ENCODE data around the gene ATG101. TPM values are rescaled to one million over a fixed set of nuclear protein-coding genes. Genes with fewer than 3 reads are reported as not detected.

Gene ATG101, protein sequence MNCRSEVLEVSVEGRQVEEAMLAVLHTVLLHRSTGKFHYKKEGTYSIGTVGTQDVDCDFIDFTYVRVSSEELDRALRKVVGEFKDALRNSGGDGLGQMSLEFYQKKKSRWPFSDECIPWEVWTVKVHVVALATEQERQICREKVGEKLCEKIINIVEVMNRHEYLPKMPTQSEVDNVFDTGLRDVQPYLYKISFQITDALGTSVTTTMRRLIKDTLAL
- 25.0 TPM for total RNA-seq

DNA sequence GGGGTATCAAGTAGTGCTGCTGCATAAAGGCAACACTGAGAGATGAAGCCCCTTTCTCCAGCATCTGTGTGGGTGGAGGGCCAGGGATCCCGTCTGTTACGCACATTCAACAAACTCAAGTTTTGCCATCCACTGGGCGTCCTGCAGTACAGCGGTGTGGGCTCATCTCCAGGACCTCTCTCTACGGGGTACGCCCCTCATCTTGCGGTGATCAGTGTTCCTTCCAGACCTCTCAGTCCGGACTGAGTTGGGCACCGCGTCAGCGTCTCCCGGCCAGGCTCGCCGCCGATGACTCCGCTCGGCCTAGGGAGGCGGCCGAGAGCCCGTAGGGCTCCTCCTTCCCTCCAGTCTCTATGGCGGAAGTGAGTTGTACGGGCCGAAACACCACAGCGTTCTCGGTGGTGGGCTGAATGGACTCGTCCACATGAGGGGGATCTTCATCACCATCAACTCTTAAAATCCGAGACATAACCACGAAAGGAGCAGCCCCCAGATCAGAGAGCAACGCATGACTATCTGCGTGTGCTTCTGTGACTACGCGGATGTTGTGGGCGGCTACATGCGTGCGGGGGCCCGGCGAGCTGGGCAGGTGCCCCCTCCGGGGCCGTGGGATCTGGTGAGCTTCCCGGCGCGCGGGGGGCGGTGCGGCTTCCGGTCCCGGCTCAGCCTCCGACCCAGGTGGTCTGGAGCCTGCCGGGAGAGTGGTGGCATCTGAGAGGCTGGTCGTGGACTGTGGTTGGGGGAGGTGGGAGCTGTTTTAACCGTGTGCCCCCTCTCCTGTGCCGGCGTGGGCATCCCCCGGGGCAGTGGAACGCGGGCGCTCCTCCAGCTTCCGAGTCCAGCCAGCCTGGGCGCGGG is at the start of gene ATG101:
Gene ATG101 (plus strand): TSS at position 652 of the 858 bp plus-strand sequence. CDS start 3,673 bp downstream, outside the sequence.

DNA sequence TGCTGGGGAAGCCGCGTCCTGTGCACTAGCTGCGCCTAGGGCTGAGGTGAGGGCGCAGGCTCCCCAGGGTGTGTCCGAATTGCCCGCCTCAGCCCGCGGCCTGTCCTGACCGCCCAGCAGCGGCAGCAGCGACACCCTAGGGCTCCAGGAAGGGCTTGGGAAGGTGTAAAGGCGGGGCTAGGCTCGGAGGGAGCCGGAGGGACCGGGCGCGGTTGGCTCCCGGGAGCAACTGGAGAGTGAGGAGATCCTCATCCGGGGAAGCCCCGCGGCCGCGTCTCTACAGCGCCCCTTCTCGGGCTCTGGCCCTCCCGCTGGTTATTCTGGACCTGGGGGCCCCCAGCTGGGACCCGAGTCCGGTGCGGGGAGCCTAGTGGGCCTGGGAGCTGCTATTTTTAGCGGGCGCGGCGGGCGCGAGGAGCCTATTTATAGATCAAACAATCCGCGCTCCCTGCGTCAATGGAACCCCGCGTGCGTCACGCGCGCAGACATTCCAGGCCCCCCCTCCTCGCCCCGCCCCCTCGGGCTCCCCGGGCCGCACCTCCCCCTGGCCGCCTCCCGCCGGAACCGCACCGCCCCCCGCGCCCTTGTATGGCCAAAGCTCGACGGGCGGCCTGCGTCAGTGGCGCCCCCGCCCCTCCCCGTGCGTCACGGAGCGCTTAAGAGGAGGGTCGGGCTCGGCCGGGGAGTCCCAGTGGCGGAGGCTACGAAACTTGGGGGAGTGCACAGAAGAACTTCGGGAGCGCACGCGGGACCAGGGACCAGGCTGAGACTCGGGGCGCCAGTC is 18.8 kb upstream of the ATG101 start, which contains the start of gene NR4A1:
Gene NR4A1 (plus strand): TSS at position 685 of the 784 bp plus-strand sequence. CDS start 2,887 bp downstream, outside the sequence.

DNA sequence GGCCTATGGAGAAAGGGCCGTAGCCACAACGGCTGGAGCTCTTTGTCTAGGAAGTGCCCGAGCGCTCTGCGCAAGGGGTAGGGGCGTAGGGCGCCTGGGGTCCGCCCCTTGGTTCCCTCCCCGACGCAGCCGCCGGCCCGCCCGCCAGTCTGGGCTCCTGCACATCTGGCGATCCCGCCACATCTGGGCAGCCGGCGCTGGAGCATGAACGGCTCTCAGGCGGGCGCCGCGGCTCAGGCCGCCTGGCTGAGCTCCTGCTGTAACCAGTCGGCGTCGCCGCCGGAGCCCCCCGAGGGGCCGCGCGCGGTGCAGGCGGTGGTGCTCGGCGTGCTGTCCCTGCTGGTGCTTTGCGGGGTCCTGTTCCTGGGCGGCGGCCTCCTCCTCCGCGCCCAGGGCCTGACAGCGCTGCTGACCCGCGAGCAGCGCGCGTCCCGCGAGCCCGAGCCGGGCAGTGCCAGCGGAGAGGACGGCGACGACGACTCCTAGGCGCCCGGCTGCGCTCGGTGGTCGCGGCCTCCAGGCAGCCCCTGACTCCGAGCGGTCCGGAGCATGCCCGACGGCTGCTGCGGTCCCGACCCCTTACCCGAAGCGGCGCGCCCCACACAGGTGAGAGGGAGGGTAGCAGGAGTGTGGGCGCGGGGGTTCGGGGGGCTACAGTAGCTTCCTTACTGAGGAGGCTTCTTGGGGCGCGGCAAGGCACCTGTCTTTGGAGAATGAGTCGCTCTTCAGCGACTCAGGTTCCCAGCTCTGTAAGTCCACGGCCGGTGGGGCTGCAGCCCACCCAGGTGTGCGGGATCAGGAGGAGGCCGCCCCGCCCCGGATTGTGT is 10.0 kb downstream of the ATG101 start, which contains the start of gene SMIM41:
Gene SMIM41 (plus strand): TSS at position 129 of the 827 bp plus-strand sequence. CDS start 76 bp downstream, at position 205.

Other genes starting within 250 kb of the ATG101 start
- gene FIGNL2, start 221.3 kb upstream of the ATG101 start, total RNA-seq = 2.2 TPM
- 4.2 TPM for gene ANKRD33, start 181.9 kb upstream of the ATG101 start, total RNA-seq
- 47.7 TPM for gene ACVRL1, start 162.5 kb upstream of the ATG101 start, total RNA-seq
- 31.8 TPM for gene ACVR1B, start 118.3 kb upstream of the ATG101 start, total RNA-seq
- gene TAMALIN, start 63.0 kb upstream of the ATG101 start, total RNA-seq = 7.5 TPM
- 58.5 TPM for gene NR4A1, start 18.5 kb upstream of the ATG101 start, total RNA-seq
- gene SMIM41, start 9.7 kb downstream of the ATG101 start, total RNA-seq = not detected
- gene KRT80, start 122.0 kb downstream of the ATG101 start, total RNA-seq = 1.6 TPM
- gene KRT7, start 163.3 kb downstream of the ATG101 start, total RNA-seq = 12.1 TPM
- gene KRT86, start 204.7 kb downstream of the ATG101 start, total RNA-seq = not detected
- gene KRT81, start 221.6 kb downstream of the ATG101 start, total RNA-seq = 0.22 TPM

All from camera-type eye (tissue), 1 donor.